Retinal pigment epithelial cell (primary cell): ENCODE data around the gene SPON2.

Experiments
- DNase-seq: peaks from one replicate; pipeline ENCODE4 v3.0.0-alpha.2; 2010; ENCODE audit warnings: low read depth
- H3K4me3 ChIP-seq: 2 replicates; pipeline ENCODE4 v1.5.1; 2011; ENCODE audit warnings: mild to moderate bottlenecking, low read length, control low read depth, moderate library complexity
- CTCF ChIP-seq: conservative IDR thresholded peaks from 2 replicates; pipeline ENCODE4 v1.5.1; 2011; ENCODE audit warnings: low read depth, low read length, control low read depth, inconsistent platforms

Gene SPON2

GRCh38 chr4:1164444-1164843, 7.9 kb downstream of the SPON2 start:
- DNase-seq: no peak
- TF ChIP-seq CTCF: no peak
- no peak overlapping the region for H3K4me3 ChIP-seq

GRCh38 chr4:1164040-1164439, 8.3 kb downstream of the SPON2 start:
- no peak for DNase-seq
- no peak overlapping the region for H3K4me3 ChIP-seq
- TF ChIP-seq CTCF: no peak

GRCh38 chr4:1160351-1160750, 12.0 kb downstream of the SPON2 start:
- no peak overlapping the region for H3K4me3 ChIP-seq
- DNase-seq: no peak
- no peak for TF ChIP-seq CTCF

GRCh38 chr4:1156069-1156468, 16.3 kb downstream of the SPON2 start:
- no peak for DNase-seq
- TF ChIP-seq CTCF: no peak
- H3K4me3 ChIP-seq: no peak overlapping the region

- no peak for DNase-seq
- H3K4me3 ChIP-seq: no peak overlapping the region
- no peak for TF ChIP-seq CTCF
Measured at GRCh38 chr4:1155314-1155713, 17.1 kb downstream of the SPON2 start.

GRCh38 chr4:1154523-1155182, 17.7 kb downstream of the SPON2 start:
- no peak overlapping the region for H3K4me3 ChIP-seq
- TF ChIP-seq CTCF: no peak
- DNase-seq: peak; percentile 82

GRCh38 chr4:1154126-1154522, 18.3 kb downstream of the SPON2 start:
- H3K4me3 ChIP-seq: no peak overlapping the region
- no peak for TF ChIP-seq CTCF
- DNase-seq: no peak
